ENCODE results near the gene FAF1. TPM values are rescaled to one million over a fixed set of nuclear protein-coding genes. Genes with fewer than 3 reads are reported as not detected.

Gene FAF1
- total RNA-seq, 1 donor from 2014 or later, result 54.7 TPM

GRCh38 chr1:50978852-50979781 lies 19.1 kb upstream of the FAF1 start:
- ATAC-seq (peak; percentile 36), DNase-seq (ENCODE audit: low spot score) (no peak)

GRCh38 chr1:50978144-50978851 lies 18.2 kb upstream of the FAF1 start:
- ATAC-seq, result peak; percentile 67
- DNase-seq (ENCODE audit: low spot score), result peak; percentile 69
- intact Hi-C loops (cut with DNase I), result no loop called here

More at GRCh38 chr1:50978852-50979781, 19.1 kb upstream of the FAF1 start:
- intact Hi-C loops (cut with DNase I), result no loop called here

- peak; percentile 88 for ATAC-seq
- DNase-seq (ENCODE audit: low spot score), result peak; percentile 67
- intact Hi-C loops (cut with DNase I), result no loop called here
Measured at GRCh38 chr1:50977575-50978143, 17.6 kb upstream of the FAF1 start.

- intact Hi-C loops (cut with DNase I), result no loop called here
- peak; percentile 61 for ATAC-seq
- DNase-seq (ENCODE audit: low spot score), result no peak
Measured at GRCh38 chr1:50976890-50977574, 17.0 kb upstream of the FAF1 start.

GRCh38 chr1:50976111-50976889 lies 16.2 kb upstream of the FAF1 start:
- intact Hi-C loops (cut with DNase I), result no loop called here
- peak; percentile 13 for ATAC-seq
- DNase-seq (ENCODE audit: low spot score), result no peak

GRCh38 chr1:50975436-50975835 lies 15.4 kb upstream of the FAF1 start:
- DNase-seq (ENCODE audit: low spot score), result no peak
- intact Hi-C loops (cut with DNase I), result no loop called here
- no peak for ATAC-seq

- no peak for ATAC-seq
- intact Hi-C loops (cut with DNase I), result no loop called here
- DNase-seq (ENCODE audit: low spot score), result no peak
Measured at GRCh38 chr1:50974618-50974935, 14.5 kb upstream of the FAF1 start.

- no peak for ATAC-seq
Measured at GRCh38 chr1:50973875-50974617, 14.0 kb upstream of the FAF1 start.

GRCh38 chr1:50973255-50973654 lies 13.2 kb upstream of the FAF1 start:
- no peak for ATAC-seq
- no peak for DNase-seq (ENCODE audit: low spot score)
- intact Hi-C loops (cut with DNase I), result no loop called here

More at GRCh38 chr1:50973875-50974617, 14.0 kb upstream of the FAF1 start:
- intact Hi-C loops (cut with DNase I), result no loop called here
- DNase-seq (ENCODE audit: low spot score), result no peak

GRCh38 chr1:50972766-50973165 lies 12.7 kb upstream of the FAF1 start:
- ATAC-seq, result no peak
- intact Hi-C loops (cut with DNase I), result no loop called here
- DNase-seq (ENCODE audit: low spot score), result no peak

GRCh38 chr1:50971748-50972305 lies 11.8 kb upstream of the FAF1 start:
- ATAC-seq (no peak), DNase-seq (ENCODE audit: low spot score) (no peak)
- intact Hi-C loops (cut with DNase I), result no loop called here

GRCh38 chr1:50970931-50971582 lies 11.0 kb upstream of the FAF1 start:
- no peak for DNase-seq (ENCODE audit: low spot score)
- intact Hi-C loops (cut with DNase I), result no loop called here
- no peak for ATAC-seq

- DNase-seq (ENCODE audit: low spot score) (no peak), ATAC-seq (no peak)
- intact Hi-C loops (cut with DNase I), result no loop called here
Measured at GRCh38 chr1:50970509-50970887, 10.4 kb upstream of the FAF1 start.

- intact Hi-C loops (cut with DNase I), result no loop called here
- ATAC-seq, result peak; percentile 75
- peak; percentile 81 for DNase-seq (ENCODE audit: low spot score)
Measured at GRCh38 chr1:50969611-50970508, 9.8 kb upstream of the FAF1 start, which contains the start of gene CDKN2C. TSS of gene CDKN2C (plus strand) at chr1:50970245. CDS start at chr1:50970369, 124 bp downstream.

- peak; percentile 71 for DNase-seq (ENCODE audit: low spot score)
- peak; percentile 29 for ATAC-seq
- intact Hi-C loops (cut with DNase I), result no loop called here
Measured at GRCh38 chr1:50968821-50969610, 8.9 kb upstream of the FAF1 start.

Measured in sciatic nerve (tissue), 2 donors.